OCI-LY3 (cell line): ENCODE measurements around the gene DRG2.

Source experiments
- H2AFZ ChIP-seq: fragments of 200-600, 300-600 bp; shearing (Covaris generic); 2 replicates; pipeline ENCODE4 v1.6.0; 2014; ENCODE audit warnings: antibody characterized with exemption, low read depth, low read length
- H3K27ac ChIP-seq: fragments of 200-600, 300-600 bp; sonication (generic); 2 replicates; pipeline ENCODE4 v1.5.1; 2014; ENCODE audit warnings: mild to moderate bottlenecking, low read length, moderate library complexity, mixed read lengths
- H3K27me3 ChIP-seq: fragments of 200-600, 300-600 bp; sonication (generic); 2 replicates; pipeline ENCODE4 v1.6.1; 2014; ENCODE audit warnings: low read depth, low read length, mixed read lengths
- H3K36me3 ChIP-seq: fragments of 200-600, 300-600 bp; sonication (generic); replicated peaks from 2 replicates; pipeline ENCODE3; 2014; ENCODE audit warnings: low read depth, low read length, mixed read lengths
- H3K4me1 ChIP-seq: fragments of 300-600, 200-600 bp; sonication (generic); 2 replicates; pipeline ENCODE4 v1.6.1; 2014; ENCODE audit warnings: low read length, mixed read lengths
- H3K4me2 ChIP-seq: fragments of 200-600, 300-600 bp; sonication (generic); 2 replicates; pipeline ENCODE4 v1.6.1; 2014; ENCODE audit warnings: low read length, mixed read lengths
- H3K4me3 ChIP-seq: fragments of 300-600, 200-600 bp; sonication (generic); 2 replicates; pipeline ENCODE4 v1.5.1; 2014; ENCODE audit warnings: antibody characterized with exemption, mild to moderate bottlenecking, low read length, moderate library complexity
- H3K79me2 ChIP-seq: fragments of 300-600, 200-600 bp; shearing (Covaris generic); 2 replicates; pipeline ENCODE4 v1.6.1; 2014; ENCODE audit warnings: mild to moderate bottlenecking, low read length, mixed read lengths
- H3K9ac ChIP-seq: fragments of 300-600, 200-600 bp; shearing (Covaris generic); 2 replicates; pipeline ENCODE4 v1.6.0; 2014; ENCODE audit warnings: mild to moderate bottlenecking, low read length, moderate library complexity
- H3K9me3 ChIP-seq: fragments of 200-600, 300-600 bp; shearing (Covaris generic); 2 replicates; pipeline ENCODE4 v1.6.1; 2014; ENCODE audit warnings: low read length, mixed read lengths; ENCODE audit not compliant: insufficient read depth
- H4K20me1 ChIP-seq: fragments of 200-600, 300-600 bp; sonication (generic); 2 replicates; pipeline ENCODE4 v1.6.1; 2016; ENCODE audit warnings: low read length, mixed read lengths; ENCODE audit not compliant: insufficient read depth
- CTCF ChIP-seq: fragments of 200-600, 300-600 bp; sonication (generic); IDR thresholded peaks from 2 replicates; pipeline ENCODE4 v1.5.1; 2014; ENCODE audit warnings: antibody characterized with exemption, low read length, low read depth
- EZH2phosphoT487 ChIP-seq: fragments of 200-600 bp; shearing (Covaris generic); IDR thresholded peaks from 2 replicates; pipeline ENCODE4 v1.6.1; 2018; ENCODE audit warnings: antibody characterized with exemption, mixed run types, low read depth

The DRG2 gene

GRCh38 chr17:18115517-18115916, 27.8 kb downstream of the DRG2 start:
- Histone ChIP-seq H3K27ac (no peak overlapping the region), H3K79me2 (no peaks in the 10 kb centered on the region), H3K36me3 (no peaks in the 10 kb centered on the region), H4K20me1 (no peaks in the 10 kb centered on the region), H2AFZ (no peak overlapping the region), H3K4me2 (no peak overlapping the region), H3K9me3 (no peaks in the 10 kb centered on the region), H3K27me3 (no peaks in the 10 kb centered on the region), H3K4me1 (no peaks in the 10 kb centered on the region), H3K4me3 (no peak overlapping the region), H3K9ac (no peak overlapping the region)
- TF ChIP-seq EZH2phosphoT487 (no peak), CTCF (no peak)

- H4K20me1 ChIP-seq: no peaks in the 10 kb centered on the region
- H2AFZ ChIP-seq: no peak overlapping the region
- no peak overlapping the region for H3K27ac ChIP-seq
- H3K4me2 ChIP-seq: no peak overlapping the region
- no peaks in the 10 kb centered on the region for H3K36me3 ChIP-seq
- H3K79me2 ChIP-seq: no peaks in the 10 kb centered on the region
- H3K9ac ChIP-seq: no peak overlapping the region
- no peaks in the 10 kb centered on the region for H3K9me3 ChIP-seq
- no peaks in the 10 kb centered on the region for H3K27me3 ChIP-seq
- H3K4me1 ChIP-seq: no peaks in the 10 kb centered on the region
- TF ChIP-seq EZH2phosphoT487: no peak
- no peak for TF ChIP-seq CTCF
- H3K4me3 ChIP-seq: no peak overlapping the region
Measured at GRCh38 chr17:18116078-18116477, 28.3 kb downstream of the DRG2 start.

GRCh38 chr17:18117533-18117932, 29.8 kb downstream of the DRG2 start:
- Histone ChIP-seq H3K36me3 (no peaks in the 10 kb centered on the region), H3K9ac (no peak overlapping the region), H3K27me3 (no peaks in the 10 kb centered on the region), H3K4me3 (no peak overlapping the region), H3K9me3 (no peaks in the 10 kb centered on the region), H3K4me1 (no peaks in the 10 kb centered on the region), H3K27ac (no peak overlapping the region), H2AFZ (no peak overlapping the region), H3K4me2 (no peak overlapping the region), H4K20me1 (no peaks in the 10 kb centered on the region), H3K79me2 (no peaks in the 10 kb centered on the region)
- TF ChIP-seq CTCF (no peak), EZH2phosphoT487 (no peak)

GRCh38 chr17:18117982-18118975, 30.5 kb downstream of the DRG2 start:
- Histone ChIP-seq H3K36me3 (no peaks in the 10 kb centered on the region), H3K9me3 (no peaks in the 10 kb centered on the region), H3K4me2 (no peak overlapping the region), H3K27ac (no peak overlapping the region), H3K27me3 (no peaks in the 10 kb centered on the region), H3K4me1 (no peaks in the 10 kb centered on the region), H3K4me3 (no peak overlapping the region), H4K20me1 (no peaks in the 10 kb centered on the region), H3K9ac (no peak overlapping the region), H3K79me2 (no peaks in the 10 kb centered on the region), H2AFZ (no peak overlapping the region)
- TF ChIP-seq CTCF: no peak
- no peak for TF ChIP-seq EZH2phosphoT487
